GM12892 (cell line): ENCODE data around the gene MUL1.

Source experiments
- POLR2A ChIP-seq: IDR thresholded peaks from 2 replicates; pipeline ENCODE4 v1.6.1; 2011; ENCODE audit warnings: low read depth, low read length, control low read depth
- POLR2AphosphoS5 ChIP-seq: IDR thresholded peaks from 2 replicates; pipeline ENCODE4 v1.6.1; 2011; ENCODE audit warnings: low read depth, low read length, control low read depth
- TAF1 ChIP-seq: IDR thresholded peaks from 2 replicates; pipeline ENCODE4 v1.6.1; 2011; ENCODE audit warnings: low read depth, mild to moderate bottlenecking, control low read depth, low read length, borderline replicate concordance

DNA sequence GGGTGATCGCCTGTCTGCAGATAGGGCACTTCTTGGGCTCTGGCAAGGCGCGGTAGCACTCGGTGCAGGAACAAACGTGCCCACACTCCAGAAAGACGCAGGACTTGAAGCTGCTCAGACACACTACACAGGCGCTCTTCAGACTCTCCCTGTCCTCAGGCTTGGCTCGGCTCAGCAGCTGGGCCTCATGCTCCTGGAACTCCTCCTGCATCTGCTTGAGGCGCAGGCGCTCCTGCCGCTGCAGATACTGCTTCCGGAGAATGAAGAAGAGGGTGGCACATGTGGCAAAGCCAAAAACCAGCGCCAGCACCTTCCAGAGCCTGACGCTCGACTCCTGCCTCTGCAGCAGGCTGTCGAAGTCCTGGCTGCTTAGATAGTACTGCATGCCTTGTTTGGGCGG lies 7.2 kb downstream of the MUL1 start:
- TF ChIP-seq TAF1: no peak
- no peak for TF ChIP-seq POLR2A
- no peak for TF ChIP-seq POLR2AphosphoS5
